ENCODE measurements around the gene PLXDC2. TPM values are rescaled to one million over a fixed set of nuclear protein-coding genes. Genes with fewer than 3 reads are reported as not detected.
"Not testable (repeated sequence)": the region's sequence is repeated elsewhere in the genome, so short reads cannot be mapped to it uniquely, and the experiment has no call there.

Gene PLXDC2
- total RNA-seq, 5 donors from 2014 or later (not counting 1 experiment from before 2014, with no cell fraction given), result 0.49 to 1.1 (median 0.56) TPM

GRCh38 chr10:19998482-19998881, 182.2 kb downstream of the PLXDC2 start:
- H3K4me3 Mint-ChIP-seq, result no peak overlapping the region

GRCh38 chr10:19999431-19999830, 183.2 kb downstream of the PLXDC2 start:
- H3K4me3 Mint-ChIP-seq, result no peak overlapping the region
- Histone ChIP-seq H3K36me3 (ENCODE audit: control insufficient read depth in 2 of 2, extremely low read depth in 1 of 2, insufficient read depth in 1 of 2, low read length in 1 of 2) (no peaks in the 10 kb centered on the region), H3K27me3 (replicated peaks in 1 of 2; ENCODE audit: control insufficient read depth in 2 of 2, extremely low read depth in 1 of 2, insufficient read depth in 2 of 2, low read length in 1 of 2) (no peaks in the 10 kb centered on the region), H3K9me3 (no peaks in the 10 kb centered on the region), H3K27ac (ENCODE audit: low read length) (no peak overlapping the region), H3K4me1 (ENCODE audit: control insufficient read depth in 1 of 2, extremely low read depth in 1 of 2, insufficient read depth in 2 of 2, low read length in 2 of 2) (no peaks in the 10 kb centered on the region), H3K4me3 (ENCODE audit: control insufficient read depth in 1 of 2, extremely low read depth in 1 of 2, low read length in 1 of 2) (no peak overlapping the region)
- WGBS (ENCODE audit: insufficient coverage), result 86% methylated on average over 1 of the region's 1 CpG
- H3K27me3 Mint-ChIP-seq, result no peaks in the 10 kb centered on the region
- no peaks in the 10 kb centered on the region for H3K36me3 Mint-ChIP-seq
- POLR2A ChIA-PET, result no interaction called here
- CTCF ChIA-PET, result no interaction called here
- no peak overlapping the region for H3K27ac Mint-ChIP-seq
- ATAC-seq (replicated peaks in 1 of 4), result no peak
- no peaks in the 10 kb centered on the region for H3K4me1 Mint-ChIP-seq
- no peak for DNase-seq
- H3K9me3 Mint-ChIP-seq, result peaks cover 2 to 12% (median 3%) of the 10 kb centered on the region in 3 donors

More at GRCh38 chr10:19998482-19998881, 182.2 kb downstream of the PLXDC2 start:
- no peaks in the 10 kb centered on the region for H3K27me3 ChIP-seq (replicated peaks in 1 of 2; ENCODE audit: control insufficient read depth in 2 of 2, extremely low read depth in 1 of 2, insufficient read depth in 2 of 2, low read length in 1 of 2)
- no peak overlapping the region for H3K4me3 ChIP-seq (ENCODE audit: control insufficient read depth in 1 of 2, extremely low read depth in 1 of 2, low read length in 1 of 2)
- no peak for ATAC-seq (replicated peaks in 1 of 4)
- H3K36me3 Mint-ChIP-seq, result no peaks in the 10 kb centered on the region
- no peaks in the 10 kb centered on the region for H3K4me1 Mint-ChIP-seq
- H3K27ac ChIP-seq (ENCODE audit: low read length), result no peak overlapping the region
- H3K27ac Mint-ChIP-seq, result no peak overlapping the region
- H3K36me3 ChIP-seq (ENCODE audit: control insufficient read depth in 2 of 2, extremely low read depth in 1 of 2, insufficient read depth in 1 of 2, low read length in 1 of 2), result no peaks in the 10 kb centered on the region
- ChIA-PET CTCF (no interaction called here), POLR2A (no interaction called here)
- H3K27me3 Mint-ChIP-seq, result no peaks in the 10 kb centered on the region
- H3K9me3 ChIP-seq, result no peaks in the 10 kb centered on the region
- WGBS (ENCODE audit: insufficient coverage), result no CpG with 5 or more reads among the region's 2 CpGs
- H3K4me1 ChIP-seq (ENCODE audit: control insufficient read depth in 1 of 2, extremely low read depth in 1 of 2, insufficient read depth in 2 of 2, low read length in 2 of 2), result no peaks in the 10 kb centered on the region
- peaks cover 2 to 12% (median 3%) of the 10 kb centered on the region in 3 donors for H3K9me3 Mint-ChIP-seq
- no peak for DNase-seq

GRCh38 chr10:20002026-20002425, 185.8 kb downstream of the PLXDC2 start:
- H3K27ac ChIP-seq (ENCODE audit: low read length); H3K4me1 ChIP-seq (ENCODE audit: control insufficient read depth in 1 of 2, extremely low read depth in 1 of 2, insufficient read depth in 2 of 2, low read length in 2 of 2); DNase-seq; H3K27me3 Mint-ChIP-seq; H3K9me3 ChIP-seq; H3K4me3 ChIP-seq (ENCODE audit: control insufficient read depth in 1 of 2, extremely low read depth in 1 of 2, low read length in 1 of 2); ATAC-seq (replicated peaks in 1 of 4); H3K4me1 Mint-ChIP-seq; H3K36me3 Mint-ChIP-seq; H3K36me3 ChIP-seq (ENCODE audit: control insufficient read depth in 2 of 2, extremely low read depth in 1 of 2, insufficient read depth in 1 of 2, low read length in 1 of 2); POLR2A ChIA-PET; H3K27me3 ChIP-seq (replicated peaks in 1 of 2; ENCODE audit: control insufficient read depth in 2 of 2, extremely low read depth in 1 of 2, insufficient read depth in 2 of 2, low read length in 1 of 2); H3K27ac Mint-ChIP-seq; H3K4me3 Mint-ChIP-seq: not testable (repeated sequence)
- peaks cover 2 to 10% (median 8%) of the 10 kb centered on the region in 3 donors for H3K9me3 Mint-ChIP-seq
- CTCF ChIA-PET, result interaction anchor here in 1 of 2 donors (0.6 kb wide), 1 partner anchor 1398 kb away, joined by 3 read pairs; no protein-coding TSS in a partner anchor
- whole genome bisulfite sequencing (ENCODE audit: insufficient coverage), result 100% methylated on average over 1 of the region's 2 CpGs

- Histone ChIP-seq H3K27me3 (replicated peaks in 1 of 2; ENCODE audit: control insufficient read depth in 2 of 2, extremely low read depth in 1 of 2, insufficient read depth in 2 of 2, low read length in 1 of 2) (no peaks in the 10 kb centered on the region), H3K9me3 (no peaks in the 10 kb centered on the region), H3K27ac (ENCODE audit: low read length) (no peak overlapping the region), H3K4me3 (ENCODE audit: control insufficient read depth in 1 of 2, extremely low read depth in 1 of 2, low read length in 1 of 2) (no peak overlapping the region), H3K4me1 (ENCODE audit: control insufficient read depth in 1 of 2, extremely low read depth in 1 of 2, insufficient read depth in 2 of 2, low read length in 2 of 2) (no peaks in the 10 kb centered on the region), H3K36me3 (ENCODE audit: control insufficient read depth in 2 of 2, extremely low read depth in 1 of 2, insufficient read depth in 1 of 2, low read length in 1 of 2) (no peaks in the 10 kb centered on the region)
- Mint-ChIP-seq H3K9me3 (peaks cover 2 to 10% (median 8%) of the 10 kb centered on the region in 3 donors), H3K4me1 (no peaks in the 10 kb centered on the region), H3K36me3 (no peaks in the 10 kb centered on the region), H3K4me3 (no peak overlapping the region), H3K27ac (no peak overlapping the region), H3K27me3 (no peaks in the 10 kb centered on the region)
- ChIA-PET POLR2A (no interaction called here), CTCF (no interaction called here)
- 82% methylated on average over 3 of the region's 3 CpGs for WGBS (ENCODE audit: insufficient coverage)
- ATAC-seq (replicated peaks in 1 of 4) (no peak), DNase-seq (no peak)
Observed at GRCh38 chr10:20002657-20003056, 186.4 kb downstream of the PLXDC2 start.

GRCh38 chr10:20004087-20004523, 187.9 kb downstream of the PLXDC2 start:
- no peaks in the 10 kb centered on the region for H3K36me3 Mint-ChIP-seq
- DNase-seq (peak in 1 of 35 experiments; percentile 6), ATAC-seq (replicated peaks in 1 of 4) (no peak)
- Histone ChIP-seq H3K27me3 (replicated peaks in 1 of 2; ENCODE audit: control insufficient read depth in 2 of 2, extremely low read depth in 1 of 2, insufficient read depth in 2 of 2, low read length in 1 of 2) (no peaks in the 10 kb centered on the region), H3K27ac (ENCODE audit: low read length) (no peak overlapping the region), H3K9me3 (no peaks in the 10 kb centered on the region), H3K4me1 (ENCODE audit: control insufficient read depth in 1 of 2, extremely low read depth in 1 of 2, insufficient read depth in 2 of 2, low read length in 2 of 2) (no peaks in the 10 kb centered on the region), H3K36me3 (ENCODE audit: control insufficient read depth in 2 of 2, extremely low read depth in 1 of 2, insufficient read depth in 1 of 2, low read length in 1 of 2) (no peaks in the 10 kb centered on the region), H3K4me3 (ENCODE audit: control insufficient read depth in 1 of 2, extremely low read depth in 1 of 2, low read length in 1 of 2) (no peak overlapping the region)
- H3K9me3 Mint-ChIP-seq, result peaks cover 0 to 12% (median 10%) of the 10 kb centered on the region in 3 donors
- H3K4me3 Mint-ChIP-seq, result no peak overlapping the region
- CTCF ChIA-PET, result no interaction called here
- no peak overlapping the region for H3K27ac Mint-ChIP-seq
- H3K27me3 Mint-ChIP-seq, result no peaks in the 10 kb centered on the region
- POLR2A ChIA-PET, result no interaction called here
- no peaks in the 10 kb centered on the region for H3K4me1 Mint-ChIP-seq
- WGBS (ENCODE audit: insufficient coverage), result 50% methylated on average over 1 of the region's 3 CpGs

GRCh38 chr10:20005638-20006037, 189.4 kb downstream of the PLXDC2 start:
- no peak overlapping the region for H3K4me3 Mint-ChIP-seq
- 81% methylated on average over 3 of the region's 8 CpGs for WGBS (ENCODE audit: insufficient coverage)

More at GRCh38 chr10:20005638-20006037, 189.4 kb downstream of the PLXDC2 start:
- no peaks in the 10 kb centered on the region for H3K9me3 ChIP-seq
- Mint-ChIP-seq H3K27me3 (no peaks in the 10 kb centered on the region), H3K9me3 (peaks cover 0 to 12% (median 7%) of the 10 kb centered on the region in 3 donors), H3K27ac (no peak overlapping the region), H3K36me3 (no peaks in the 10 kb centered on the region), H3K4me1 (no peaks in the 10 kb centered on the region)
- H3K36me3 ChIP-seq (ENCODE audit: control insufficient read depth in 2 of 2, extremely low read depth in 1 of 2, insufficient read depth in 1 of 2, low read length in 1 of 2), result no peaks in the 10 kb centered on the region
- CTCF ChIA-PET, result no interaction called here
- no peak for ATAC-seq (replicated peaks in 1 of 4)
- H3K27ac ChIP-seq (ENCODE audit: low read length), result no peak overlapping the region
- no peak for DNase-seq
- POLR2A ChIA-PET, result no interaction called here
- no peak overlapping the region for H3K4me3 ChIP-seq (ENCODE audit: control insufficient read depth in 1 of 2, extremely low read depth in 1 of 2, low read length in 1 of 2)
- no peaks in the 10 kb centered on the region for H3K27me3 ChIP-seq (replicated peaks in 1 of 2; ENCODE audit: control insufficient read depth in 2 of 2, extremely low read depth in 1 of 2, insufficient read depth in 2 of 2, low read length in 1 of 2)
- no peaks in the 10 kb centered on the region for H3K4me1 ChIP-seq (ENCODE audit: control insufficient read depth in 1 of 2, extremely low read depth in 1 of 2, insufficient read depth in 2 of 2, low read length in 2 of 2)

All from T-cell (primary cell).